DMS53 treated with DMSO at 0.1 percent for 48 hours (cell line): ENCODE measurements around the gene HAUS6.
"Not testable (repeated sequence)": the region's sequence is repeated elsewhere in the genome, so short reads cannot be mapped to it uniquely, and the experiment has no call there.

Experiments
- DNase-seq: peaks from one replicate; lab custom pipeline; 2025; ENCODE audit not compliant: unreplicated experiment; lab: John Stamatoyannopoulos, UW

The HAUS6 gene

DNA sequence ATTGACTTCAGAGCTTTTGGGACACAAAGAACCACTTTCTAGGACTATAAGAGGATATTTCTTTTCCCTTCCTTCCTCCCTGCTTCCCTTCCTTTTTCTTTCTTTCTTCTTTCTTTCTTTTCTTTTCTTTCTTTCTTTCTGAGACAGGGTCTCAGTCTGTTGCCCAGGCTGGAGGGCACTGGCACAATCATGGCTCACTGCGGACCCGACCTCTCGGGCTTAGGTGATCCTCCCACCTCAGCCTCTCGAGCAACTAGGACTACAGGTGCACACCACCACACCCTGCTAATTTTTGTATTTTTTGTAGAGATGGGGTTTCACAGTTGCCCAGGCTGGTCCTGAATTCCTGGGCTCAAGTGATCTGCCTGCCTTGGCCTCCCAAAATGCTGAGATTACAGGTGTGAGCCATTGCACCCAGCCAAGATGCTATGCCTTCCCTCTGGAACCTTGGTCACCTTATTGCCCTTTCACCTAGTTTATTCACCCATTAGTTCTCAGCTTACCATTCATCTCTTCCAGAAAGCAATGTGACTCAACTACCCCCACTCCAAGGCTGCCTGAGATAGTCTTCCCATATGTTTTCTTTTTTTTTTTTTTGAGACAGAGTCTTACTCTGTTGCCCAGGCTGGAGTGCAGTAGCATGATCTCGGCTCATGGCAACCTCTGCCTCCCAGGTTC lies 14.5 kb upstream of the HAUS6 start:
- DNase-seq: no peak

DNA sequence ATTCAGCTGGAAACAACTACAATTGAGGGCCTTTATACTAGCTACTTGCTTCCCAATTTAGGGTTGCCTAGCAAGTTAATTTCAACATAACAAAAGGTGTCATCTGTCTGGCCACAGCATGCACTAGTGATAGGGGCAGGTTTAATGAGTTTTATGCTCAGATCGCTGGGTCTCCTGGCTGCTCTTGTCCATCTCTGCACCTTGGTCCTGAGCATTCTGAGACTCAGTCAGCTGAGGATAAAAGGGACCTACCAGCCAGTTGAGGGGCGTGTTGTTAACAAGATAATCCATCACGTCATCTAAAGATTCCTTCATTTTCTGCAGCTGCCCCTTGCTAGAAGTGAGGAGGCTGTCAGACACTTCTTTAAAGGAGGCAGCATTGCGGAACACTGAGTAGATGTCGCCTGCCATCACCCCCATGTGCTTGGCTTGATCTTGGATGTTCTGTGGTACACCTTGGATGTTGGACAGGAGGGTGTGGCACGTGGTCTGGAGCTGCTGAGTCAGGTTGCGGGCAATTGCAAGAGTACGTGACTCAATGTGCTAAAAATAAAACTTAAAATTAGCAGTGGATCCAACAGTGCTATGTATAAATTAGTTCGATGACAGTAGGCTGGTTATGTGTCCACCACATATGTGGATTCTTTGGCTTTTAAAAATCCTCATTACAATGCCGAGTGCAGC lies 13.5 kb upstream of the HAUS6 start:
- no peak for DNase-seq

DNA sequence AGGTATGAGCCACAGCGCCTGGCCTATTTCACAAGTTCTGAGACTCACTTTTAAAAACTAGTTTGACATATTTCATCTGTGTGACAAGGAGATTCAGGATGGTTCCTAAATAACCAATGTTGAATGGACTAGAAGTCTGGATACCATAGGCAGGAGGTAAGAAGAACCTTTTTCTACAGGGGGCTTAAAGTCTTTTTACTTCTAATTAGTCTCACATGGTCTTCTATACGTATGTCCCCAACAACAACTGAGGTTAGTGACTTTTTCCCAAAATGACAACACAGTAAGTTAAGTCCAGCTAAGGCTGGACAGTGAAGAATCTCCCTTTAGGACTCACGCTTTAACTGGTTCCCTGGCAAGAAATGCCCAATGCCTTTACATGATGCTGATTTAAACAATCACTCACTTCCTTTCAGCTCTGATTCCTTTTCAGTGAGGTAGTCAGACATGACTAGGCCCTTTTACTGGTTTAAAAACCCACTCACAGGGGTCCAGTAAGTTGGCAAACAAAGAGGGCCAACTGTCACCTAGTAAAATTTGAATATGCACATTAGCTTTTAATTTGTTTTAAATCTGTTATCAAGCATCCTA lies 12.1 kb upstream of the HAUS6 start:
- DNase-seq: no peak

DNA sequence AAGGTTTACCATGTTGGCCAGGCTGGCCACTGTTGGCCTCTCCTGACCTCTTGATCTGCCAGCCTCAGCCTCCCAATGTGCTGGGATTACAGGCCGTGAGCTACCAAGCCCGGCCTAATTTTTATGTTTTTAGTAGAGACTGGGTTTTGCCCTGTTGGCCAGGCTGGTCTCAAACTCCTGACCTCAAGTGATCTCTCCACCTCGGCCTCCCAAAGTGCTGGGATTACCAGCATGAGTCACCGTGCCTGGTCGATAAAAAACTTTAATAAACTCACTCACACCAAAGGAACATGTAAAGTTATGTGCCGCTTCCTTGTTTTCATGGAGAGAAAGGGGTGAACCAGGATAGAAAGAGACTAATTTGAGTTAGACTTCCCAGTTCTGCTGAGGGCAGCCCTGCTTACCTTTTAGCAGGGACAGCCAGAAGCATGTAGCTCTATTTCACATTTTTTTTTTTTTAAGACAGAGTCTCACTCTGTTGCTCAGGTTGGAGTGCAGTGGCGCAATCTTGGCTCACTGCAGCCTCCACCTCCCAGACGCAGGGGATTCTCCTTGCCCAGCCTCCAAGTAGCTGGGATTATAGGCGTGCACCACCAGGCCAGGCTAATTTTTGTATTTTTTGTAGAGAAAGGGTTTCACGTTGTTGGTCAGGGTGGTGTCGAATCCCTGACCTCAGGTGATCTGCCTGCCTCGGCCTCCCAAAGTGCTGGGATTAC lies 11.4 kb upstream of the HAUS6 start:
- no peak for DNase-seq

DNA sequence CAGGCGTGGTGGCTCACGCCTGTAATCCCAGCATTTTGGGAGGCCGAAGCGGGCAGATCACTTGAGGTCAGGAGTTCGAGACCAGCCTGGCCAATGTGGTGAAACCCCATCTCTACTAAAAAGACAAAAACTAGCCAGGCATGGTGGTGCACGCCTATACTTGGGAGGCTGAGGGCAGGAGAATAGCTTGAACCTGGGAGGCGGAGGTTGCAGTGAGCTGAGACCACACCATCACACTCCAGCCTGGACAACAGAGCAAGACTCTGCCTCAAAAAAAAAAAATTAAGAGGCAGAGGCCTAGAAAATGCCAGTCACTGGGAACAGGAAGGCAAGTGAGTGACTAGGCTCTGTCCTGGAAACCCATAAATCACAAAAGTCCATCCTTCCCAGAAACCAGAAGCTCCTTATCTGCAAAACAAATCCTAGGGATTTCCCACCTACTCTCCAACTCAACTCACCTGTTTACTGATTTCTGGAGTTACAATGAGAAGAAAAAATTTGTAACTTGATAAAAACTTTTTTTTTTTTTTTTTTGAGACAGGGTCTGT lies 10.4 kb upstream of the HAUS6 start:
- DNase-seq: not testable (repeated sequence)

DNA sequence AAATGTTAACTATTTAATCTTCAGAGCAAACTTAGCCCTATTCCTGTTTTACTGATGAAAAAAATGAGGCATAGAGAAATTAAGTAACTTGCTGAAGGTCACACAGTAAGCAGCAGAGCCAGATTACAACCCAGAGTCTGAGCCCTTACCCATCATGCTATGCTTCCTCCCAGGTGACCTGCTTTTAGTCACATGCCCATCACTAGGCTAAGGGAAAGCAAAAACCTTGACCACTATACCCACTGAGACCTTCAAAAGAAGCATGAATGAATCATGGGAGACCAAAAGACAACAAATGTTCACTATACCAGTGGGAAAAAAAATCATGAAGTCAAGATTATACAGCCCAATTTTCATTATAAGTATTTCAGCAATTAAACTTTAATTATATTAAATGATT lies 5.3 kb upstream of the HAUS6 start:
- no peak for DNase-seq

DNA sequence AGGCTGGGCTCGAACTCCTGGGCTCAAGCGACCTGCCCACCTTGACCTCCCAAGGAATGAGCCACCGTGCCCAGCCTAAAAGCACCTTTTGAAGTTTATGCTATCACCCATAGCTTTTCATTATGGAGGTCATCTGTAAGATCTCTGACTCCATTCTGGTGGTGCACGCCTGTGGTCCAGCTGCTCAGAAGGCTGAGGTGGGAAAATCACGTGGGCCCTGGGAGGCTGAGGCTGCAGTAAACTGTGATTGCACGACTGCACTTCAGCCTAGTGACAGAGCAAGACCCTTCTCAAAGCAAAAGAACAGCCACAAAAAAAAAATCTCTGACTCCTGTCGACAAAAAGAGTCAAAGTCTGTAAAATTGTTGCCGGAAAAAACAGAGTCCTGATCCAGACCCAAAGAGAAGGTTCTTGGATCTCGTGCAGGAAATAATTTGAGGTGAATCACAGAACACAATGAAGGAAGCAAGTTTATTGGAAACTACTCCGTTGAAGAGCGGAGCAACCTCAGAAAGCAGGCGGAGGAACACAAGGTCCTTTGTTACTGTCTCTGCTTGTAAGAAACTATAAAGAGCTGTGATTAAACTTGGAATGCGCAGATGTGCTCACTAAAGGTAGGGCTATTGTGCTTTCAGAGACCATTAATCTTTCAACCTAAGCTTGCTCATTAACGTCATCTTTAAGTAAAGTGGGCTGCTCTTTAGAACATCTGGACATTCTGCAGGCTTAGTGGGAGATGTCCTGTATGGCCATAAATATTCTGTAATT lies 2.0 kb upstream of the HAUS6 start:
- DNase-seq: no peak

DNA sequence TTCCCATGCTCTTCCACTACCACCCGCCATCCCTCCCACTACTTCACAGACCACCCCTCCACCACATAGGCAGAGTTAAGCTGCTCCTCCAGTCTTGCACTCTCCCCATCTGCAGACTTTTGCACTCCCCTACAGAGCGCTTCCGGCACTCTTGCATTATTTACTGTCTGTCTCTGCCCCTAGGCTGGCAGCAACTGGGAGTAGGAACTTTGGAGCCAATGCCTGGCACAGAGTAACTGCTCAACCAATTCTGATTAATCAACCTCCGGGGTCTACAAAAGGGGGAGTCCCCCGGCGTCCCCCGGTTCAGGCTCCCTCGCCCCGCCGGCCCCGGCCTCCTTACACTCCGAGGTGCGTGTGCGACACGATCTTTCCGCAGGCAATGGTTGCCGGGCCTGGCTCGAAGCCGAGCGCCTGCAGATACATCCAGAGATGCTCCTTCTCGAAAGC lies 498 bp downstream of the HAUS6 start:
- DNase-seq: peak; percentile 1

DNA sequence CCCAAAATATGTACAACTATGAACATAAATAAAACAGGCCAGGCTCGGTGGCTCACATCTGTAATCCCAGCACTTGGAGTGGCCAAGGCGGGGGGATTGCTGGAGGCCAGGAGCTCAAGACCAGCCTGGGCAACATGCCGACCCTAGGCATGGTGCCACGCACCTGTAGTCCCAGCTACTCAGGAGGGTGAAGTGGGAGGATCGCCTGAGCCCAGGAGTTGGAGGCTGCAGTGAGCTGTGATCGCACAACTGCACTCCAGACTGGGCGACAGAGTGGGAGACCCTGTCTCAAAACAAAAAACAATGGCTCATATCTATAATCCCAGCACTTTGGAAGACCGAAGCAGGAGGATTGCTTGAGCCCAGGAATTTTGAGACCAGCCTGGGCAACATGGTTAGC lies 1.5 kb downstream of the HAUS6 start:
- no peak for DNase-seq

DNA sequence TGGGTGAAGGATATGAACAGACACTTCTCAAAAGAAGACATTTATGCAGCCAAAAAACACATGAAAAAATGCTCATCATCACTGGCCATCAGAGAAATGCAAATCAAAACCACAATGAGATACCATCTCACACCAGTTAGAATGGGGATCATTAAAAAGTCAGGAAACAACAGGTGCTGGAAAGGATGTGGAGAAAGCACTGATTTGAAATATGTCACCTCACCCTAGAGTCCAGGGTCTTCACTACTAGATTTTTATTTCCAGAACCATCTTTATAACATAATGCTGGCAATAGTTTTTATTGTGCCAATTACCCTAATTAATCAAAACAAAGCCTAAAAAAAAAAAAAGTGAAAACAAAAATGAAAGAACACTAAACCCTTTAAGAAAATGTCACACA lies 5.3 kb downstream of the HAUS6 start:
- DNase-seq: not testable (repeated sequence)

DNA sequence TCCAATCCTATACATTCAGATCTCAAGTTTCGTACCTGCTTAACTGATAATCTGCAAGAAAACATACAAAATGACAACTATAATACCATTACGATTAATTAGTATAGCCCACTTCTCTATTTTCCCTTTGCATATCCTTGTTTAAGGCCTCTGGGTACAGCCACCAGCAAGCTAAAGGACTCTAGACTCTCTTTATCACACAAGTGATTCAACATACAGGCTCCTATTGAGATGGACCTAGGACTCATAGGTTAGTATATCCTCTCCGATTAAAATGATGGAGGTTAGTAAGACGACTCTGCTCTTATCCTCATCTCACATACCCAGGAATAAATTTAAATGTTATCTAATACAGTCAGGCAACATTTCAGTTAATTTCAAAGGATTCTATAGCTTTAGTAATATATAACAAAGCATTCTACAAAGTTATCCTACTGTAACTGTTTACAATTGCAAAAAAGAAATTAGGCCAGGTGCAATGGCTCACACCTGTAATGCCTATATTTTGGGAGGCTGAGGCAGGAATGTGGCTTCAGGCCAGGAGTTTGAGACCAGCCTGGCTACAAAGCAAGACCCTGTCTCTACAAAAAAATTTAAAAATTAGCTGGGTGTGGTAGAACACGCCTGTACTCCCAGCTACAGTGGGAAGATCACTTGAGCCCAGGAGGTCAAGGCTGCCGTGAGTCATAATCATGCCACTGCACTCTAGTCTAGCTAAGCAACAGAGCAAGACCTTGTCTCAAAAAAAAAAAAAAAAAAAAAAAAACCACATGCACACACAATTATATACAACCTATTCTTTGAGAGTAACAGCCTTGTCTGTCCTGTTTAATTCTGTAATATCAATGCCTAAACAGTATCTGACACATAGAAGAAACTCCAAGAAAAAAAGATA lies 15.4 kb downstream of the HAUS6 start:
- DNase-seq: no peak

DNA sequence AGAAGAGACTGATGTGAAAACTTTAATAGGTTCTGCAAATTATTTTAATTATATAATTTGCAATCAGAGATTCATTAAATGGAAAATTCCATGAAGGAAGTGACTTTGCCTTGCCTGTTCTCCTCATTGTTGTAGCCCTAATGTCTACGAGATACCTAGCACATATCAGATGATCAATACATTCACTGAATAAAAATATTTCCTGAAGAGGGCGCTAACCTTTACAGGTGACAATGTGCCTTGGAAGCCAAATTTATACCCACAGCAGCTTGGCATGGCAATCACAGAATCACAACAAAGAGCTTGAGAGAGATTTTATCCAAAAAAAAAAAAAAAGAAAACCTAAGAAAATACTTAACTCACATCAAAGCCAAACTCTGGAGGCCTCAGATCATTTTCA lies 17.4 kb downstream of the HAUS6 start:
- peak; percentile 7 for DNase-seq

DNA sequence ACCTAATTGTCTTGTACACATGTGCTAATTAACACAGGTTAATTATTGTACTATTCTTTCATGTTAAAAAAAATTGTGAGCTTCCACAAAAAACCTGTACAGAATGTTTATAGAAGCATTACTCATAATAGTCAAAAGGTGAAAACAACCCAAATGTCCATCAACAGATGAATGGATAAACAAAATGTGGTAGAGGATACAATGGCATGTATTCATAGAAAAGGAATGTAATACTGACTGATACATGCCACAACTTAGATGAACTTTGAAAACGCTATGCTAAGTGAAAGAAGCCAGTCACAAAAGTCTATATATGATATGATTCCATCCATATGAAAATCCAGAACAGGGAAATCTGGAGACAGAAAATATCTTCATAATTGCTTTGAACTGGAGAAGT lies 27.9 kb downstream of the HAUS6 start:
- no peak for DNase-seq

DNA sequence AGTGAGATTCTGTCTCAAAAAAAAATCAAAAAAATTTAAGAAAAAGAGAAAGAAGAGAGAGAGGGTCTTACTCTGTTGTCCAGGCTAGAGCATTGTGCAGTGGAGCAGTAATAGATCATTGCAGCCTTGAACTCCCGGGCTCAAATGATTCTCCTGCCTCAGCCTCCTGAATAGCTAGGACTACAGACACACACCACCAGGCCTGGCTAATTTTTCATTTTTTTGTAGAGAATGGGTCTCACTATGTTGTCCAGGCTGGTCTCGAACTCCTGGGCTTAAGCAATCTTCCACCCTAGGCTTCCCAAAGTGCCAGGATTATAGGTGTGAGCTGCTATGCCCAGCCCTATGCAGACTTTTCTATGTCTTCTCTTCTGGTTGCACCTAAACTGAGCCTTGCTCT lies 28.5 kb downstream of the HAUS6 start:
- DNase-seq: no peak

DNA sequence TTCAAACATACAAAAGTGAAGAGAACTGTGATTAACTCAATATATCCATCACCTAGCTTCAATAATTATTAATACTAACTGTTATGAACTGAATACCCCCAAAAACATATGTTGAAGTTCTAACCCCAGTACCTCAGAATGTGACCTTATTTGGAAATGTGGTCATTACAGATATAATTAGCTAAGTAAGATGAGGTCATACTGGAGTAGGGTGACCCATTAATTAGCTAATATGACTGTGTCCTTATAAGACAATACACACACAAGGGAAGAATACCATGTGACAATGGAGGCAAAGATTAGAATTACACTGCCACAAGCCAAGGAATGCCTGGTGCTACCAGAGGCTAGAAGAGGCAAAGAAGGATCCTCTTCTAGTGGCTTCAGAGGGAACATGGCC lies 45.7 kb downstream of the HAUS6 start:
- no peak for DNase-seq

DNA sequence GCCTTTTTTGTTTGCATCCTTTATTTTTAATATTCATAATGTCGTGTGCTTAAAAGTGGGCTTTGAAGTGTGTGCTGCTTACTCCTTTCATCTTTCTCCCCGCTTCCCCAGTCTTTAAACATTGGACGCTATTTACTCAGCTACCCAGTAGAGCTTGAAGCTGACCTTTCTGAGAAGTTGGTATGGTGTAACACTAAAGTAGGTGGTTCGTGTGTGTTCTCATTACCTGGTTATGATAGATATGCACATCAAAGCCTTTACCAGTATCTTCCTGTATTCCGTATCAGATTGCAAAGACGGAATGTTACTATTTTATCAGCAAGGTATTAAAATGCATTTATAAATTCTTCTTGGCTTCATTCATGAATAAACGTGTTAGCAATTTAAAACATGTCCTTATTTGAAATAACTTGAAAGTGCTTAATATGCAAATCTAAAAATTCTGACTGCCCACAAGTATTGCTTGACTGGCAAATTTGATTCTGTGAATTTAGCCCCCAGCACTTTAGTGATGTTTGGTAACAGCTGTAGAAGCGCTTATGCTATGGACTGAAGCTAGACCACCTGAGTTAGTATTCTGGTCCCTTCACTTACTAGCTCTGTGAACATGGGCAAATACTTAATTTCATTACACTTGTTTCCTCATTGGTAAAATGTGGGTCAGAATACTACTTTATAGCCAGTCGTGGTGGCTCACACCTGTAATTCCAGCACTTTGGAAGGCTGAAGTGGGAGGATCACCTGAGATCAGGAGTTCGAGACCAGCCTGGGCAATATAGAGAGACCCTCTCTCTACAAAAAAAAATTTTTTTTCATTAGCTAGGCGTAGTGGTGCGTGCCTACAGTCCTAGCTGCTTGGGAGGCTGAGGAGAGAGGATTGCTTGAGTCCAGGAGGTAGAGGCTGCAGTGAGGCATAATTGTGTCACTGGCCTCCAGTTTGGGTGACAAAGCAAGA lies 51.8 kb downstream of the HAUS6 start:
- no peak for DNase-seq

DNA sequence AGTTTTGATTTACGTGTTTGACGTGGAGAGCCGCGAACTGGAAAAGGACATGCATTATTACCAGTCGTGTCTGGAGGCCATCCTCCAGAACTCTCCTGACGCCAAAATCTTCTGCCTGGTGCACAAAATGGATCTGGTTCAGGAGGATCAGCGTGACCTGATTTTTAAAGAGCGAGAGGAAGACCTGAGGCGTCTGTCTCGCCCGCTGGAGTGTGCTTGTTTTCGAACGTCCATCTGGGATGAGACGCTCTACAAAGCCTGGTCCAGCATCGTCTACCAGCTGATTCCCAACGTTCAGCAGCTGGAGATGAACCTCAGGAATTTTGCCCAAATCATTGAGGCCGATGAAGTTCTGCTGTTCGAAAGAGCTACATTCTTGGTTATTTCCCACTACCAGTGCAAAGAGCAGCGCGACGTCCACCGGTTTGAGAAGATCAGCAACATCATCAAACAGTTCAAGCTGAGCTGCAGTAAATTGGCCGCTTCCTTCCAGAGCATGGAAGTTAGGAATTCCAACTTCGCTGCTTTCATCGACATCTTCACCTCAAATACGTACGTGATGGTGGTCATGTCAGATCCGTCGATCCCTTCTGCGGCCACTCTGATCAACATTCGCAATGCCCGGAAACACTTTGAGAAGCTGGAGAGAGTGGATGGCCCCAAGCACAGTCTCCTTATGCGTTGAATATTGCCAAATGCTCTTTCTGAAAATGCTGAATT lies 52.6 kb downstream of the HAUS6 start:
- no peak for DNase-seq
